ENCODE measurements around the gene ARRB1.

The ARRB1 gene

GRCh38 chr11:75286826-75287465, 64.5 kb downstream of the ARRB1 start:
- DNase-seq = peak in 5 of 42 donors; percentile 39 to 75 (median 54)
- intact Hi-C loops (cut with DNase I) = no loop called here

GRCh38 chr11:75285776-75286360, 65.6 kb downstream of the ARRB1 start:
- no peak for DNase-seq

GRCh38 chr11:75283391-75283931, 68.0 kb downstream of the ARRB1 start:
- no peak for DNase-seq
- intact Hi-C loops (cut with DNase I) = loop anchor here (5.0 kb wide), 1 partner anchor 44 kb away; no protein-coding TSS in a partner anchor

More at GRCh38 chr11:75285776-75286360, 65.6 kb downstream of the ARRB1 start:
- intact Hi-C loops (cut with DNase I) = no loop called here

GRCh38 chr11:75281469-75282095, 69.9 kb downstream of the ARRB1 start:
- intact Hi-C loops (cut with DNase I) = loop anchor here (2.0 to 5.0 kb wide), 2 partner anchors 46 to 103 kb away; no protein-coding TSS in a partner anchor

GRCh38 chr11:75280770-75281468, 70.5 kb downstream of the ARRB1 start:
- intact Hi-C loops (cut with DNase I) = loop anchor here (2.0 to 5.0 kb wide), 2 partner anchors 46 to 104 kb away; no protein-coding TSS in a partner anchor

More at GRCh38 chr11:75281469-75282095, 69.9 kb downstream of the ARRB1 start:
- DNase-seq = no peak

GRCh38 chr11:75280227-75280701, 71.2 kb downstream of the ARRB1 start:
- DNase-seq = peak; percentile 65 to 96 (median 88)
- intact Hi-C loops (cut with DNase I) = loop anchor here (2.0 to 5.0 kb wide), 2 partner anchors 47 to 105 kb away; no protein-coding TSS in a partner anchor

More at GRCh38 chr11:75280770-75281468, 70.5 kb downstream of the ARRB1 start:
- DNase-seq = no peak

- DNase-seq = peak in 1 of 42 donors; percentile 3
- intact Hi-C loops (cut with DNase I) = loop anchor here (10.0 kb wide), 1 partner anchor 256 kb away; no protein-coding TSS in a partner anchor
These were observed 72.2 kb downstream of the ARRB1 start for GRCh38 chr11:75279273-75279672.

GRCh38 chr11:75277991-75278790, 73.3 kb downstream of the ARRB1 start:
- intact Hi-C loops (cut with DNase I) = loop anchor here (10.0 kb wide), 1 partner anchor 257 kb away; no protein-coding TSS in a partner anchor
- DNase-seq = peak in 8 of 42 donors; percentile 1 to 21 (median 12)

- DNase-seq = peak in 10 of 42 donors; percentile 1 to 27 (median 8)
- intact Hi-C loops (cut with DNase I) = loop anchor here (10.0 kb wide), 1 partner anchor 257 kb away; no protein-coding TSS in a partner anchor
These were observed 74.2 kb downstream of the ARRB1 start for GRCh38 chr11:75277211-75277805.

GRCh38 chr11:75276686-75277085, 74.8 kb downstream of the ARRB1 start:
- peak in 12 of 42 donors; percentile 2 to 22 (median 10) for DNase-seq
- intact Hi-C loops (cut with DNase I) = loop anchor here (10.0 kb wide), 1 partner anchor 258 kb away; no protein-coding TSS in a partner anchor

GRCh38 chr11:75276186-75276585, 75.3 kb downstream of the ARRB1 start:
- intact Hi-C loops (cut with DNase I) = loop anchor here (10.0 kb wide), 1 partner anchor 259 kb away; no protein-coding TSS in a partner anchor
- DNase-seq = peak in 3 of 42 donors; percentile 1 to 9 (median 4)

- peak in 25 of 42 donors; percentile 23 to 72 (median 46) for DNase-seq
- intact Hi-C loops (cut with DNase I) = loop anchor here (10.0 kb wide), 1 partner anchor 259 kb away; no protein-coding TSS in a partner anchor
These were observed 75.9 kb downstream of the ARRB1 start for GRCh38 chr11:75275581-75275980.

GRCh38 chr11:75274716-75275115, 76.7 kb downstream of the ARRB1 start:
- intact Hi-C loops (cut with DNase I) = loop anchor here (10.0 kb wide), 1 partner anchor 260 kb away; no protein-coding TSS in a partner anchor
- DNase-seq = peak in 2 of 42 donors; percentile 13 to 14

GRCh38 chr11:75273411-75274391, 77.8 kb downstream of the ARRB1 start:
- DNase-seq = peak in 9 of 42 donors; percentile 3 to 29 (median 13)
- intact Hi-C loops (cut with DNase I) = loop anchor here (10.0 kb wide), 1 partner anchor 261 kb away; no protein-coding TSS in a partner anchor

GRCh38 chr11:75272821-75273301, 78.6 kb downstream of the ARRB1 start:
- peak in 9 of 42 donors; percentile 2 to 32 (median 10) for DNase-seq
- intact Hi-C loops (cut with DNase I) = loop anchor here (10.0 kb wide), 1 partner anchor 262 kb away; no protein-coding TSS in a partner anchor
